NCI-H146 treated with DMSO at 0.1 percent for 48 hours (cell line): ENCODE measurements around the gene CPB2.
A peak's percentile ranks its signal among the peaks of the same experiment; 100 is the strongest.

Experiments used
- DNase-seq: peaks from one replicate; lab custom pipeline; 2025; ENCODE audit not compliant: unreplicated experiment; lab: John Stamatoyannopoulos, UW

Gene CPB2

DNA sequence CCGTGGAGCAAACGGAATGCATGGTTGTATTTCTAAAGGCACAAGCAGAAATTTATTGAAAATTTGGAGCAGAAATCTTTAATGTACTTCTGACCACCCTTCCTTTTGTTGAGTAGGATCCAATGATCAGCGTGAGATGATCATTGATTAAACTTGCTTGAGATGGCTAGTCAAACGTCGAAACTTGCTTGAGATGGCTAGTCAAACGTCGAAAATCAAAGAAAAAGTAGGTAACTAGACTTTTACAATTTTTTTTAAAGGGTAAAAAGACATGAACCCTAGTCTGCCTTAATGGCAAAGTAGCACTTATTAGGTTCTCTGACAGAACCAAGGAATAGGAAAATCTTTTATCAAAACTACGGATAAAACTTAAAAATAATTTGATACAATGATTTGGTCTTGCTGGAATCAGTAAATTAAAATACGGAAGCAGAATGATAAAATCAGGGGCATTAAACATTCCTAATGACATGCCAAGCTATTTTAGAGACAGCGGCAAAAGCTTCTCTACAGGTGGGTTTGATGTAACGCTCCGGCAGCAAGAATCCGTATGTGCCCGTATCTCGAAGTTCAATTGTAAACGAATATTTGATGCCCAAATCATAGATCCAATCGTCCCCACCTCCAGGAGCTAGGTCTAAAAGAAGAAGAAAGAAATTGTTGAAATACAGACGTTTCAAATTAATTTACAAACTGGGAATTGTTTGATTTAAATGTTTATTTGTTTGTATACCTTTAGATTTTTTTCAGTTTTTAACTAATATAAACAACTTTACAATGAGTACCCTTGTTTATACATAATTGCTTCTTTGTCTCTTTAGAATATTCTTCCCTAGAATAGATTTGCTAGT lies 51.4 kb downstream of the CPB2 start:
- DNase-seq, result no peak

GRCh38 chr13:46052319-46053161 lies 52.3 kb downstream of the CPB2 start, which contains the start of gene ZC3H13:
Gene ZC3H13, minus strand, starts transcription at chr13:46052746. Its CDS starts 7,239 bp downstream, at chr13:46045507.
- DNase-seq, result peak; percentile 88

DNA sequence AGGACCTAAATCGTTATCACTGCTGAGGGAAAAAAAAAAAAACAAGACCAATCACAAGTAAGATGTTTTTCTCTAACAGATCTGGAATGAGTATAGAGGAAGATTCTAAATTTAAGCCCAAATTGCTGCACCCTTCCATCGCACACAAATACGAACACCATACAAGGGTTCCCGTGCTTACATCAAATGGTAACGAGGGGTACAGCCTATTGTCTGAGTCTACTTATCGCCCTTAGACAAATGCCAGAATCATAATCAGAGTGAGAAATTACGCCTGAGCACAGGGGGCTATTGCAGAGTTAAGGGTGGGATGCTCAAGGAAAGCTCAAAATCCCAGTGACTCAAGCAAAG lies 52.9 kb downstream of the CPB2 start:
- peak; percentile 45 for DNase-seq

DNA sequence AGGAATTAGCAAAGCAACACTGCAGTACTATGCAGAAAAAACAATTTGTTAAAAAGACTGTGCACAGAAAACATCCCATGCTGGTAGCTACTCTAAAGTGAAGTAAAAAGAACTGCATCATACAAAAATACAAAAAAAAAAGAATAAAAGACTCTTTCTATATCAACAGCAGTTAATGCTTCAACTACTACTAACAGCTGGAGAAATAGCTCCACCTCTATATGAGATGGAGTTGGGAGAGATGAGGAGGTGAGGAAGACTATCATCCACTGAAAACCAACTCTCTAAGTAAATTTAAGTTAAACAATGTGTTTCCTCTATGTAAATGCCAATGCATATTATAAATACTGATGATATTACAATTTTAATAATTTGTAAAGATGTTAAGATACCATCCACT lies 54.1 kb downstream of the CPB2 start:
- DNase-seq, result no peak

- DNase-seq, result no peak
Measured at GRCh38 chr13:46045424-46045823, 59.4 kb downstream of the CPB2 start.

DNA sequence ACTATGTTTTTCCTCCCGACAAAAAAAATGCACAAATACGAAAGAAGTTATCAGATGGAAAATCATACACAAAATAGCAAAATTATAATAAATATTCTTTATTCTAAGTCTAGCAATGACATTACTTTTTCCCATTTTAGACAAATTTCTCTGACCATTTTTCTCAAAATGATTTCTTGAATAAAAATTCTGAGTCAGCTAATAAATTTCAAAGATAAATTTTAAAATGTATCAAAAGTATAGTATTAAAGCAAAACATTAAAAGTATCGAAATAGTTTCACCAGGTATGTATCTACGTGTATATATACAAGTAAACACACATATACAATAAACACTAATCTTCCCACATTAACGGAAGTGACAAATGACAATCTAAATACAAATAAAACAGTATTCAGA lies 61.2 kb downstream of the CPB2 start:
- no peak for DNase-seq

- no peak for DNase-seq
Measured at GRCh38 chr13:46041419-46041839, 63.4 kb downstream of the CPB2 start.

DNA sequence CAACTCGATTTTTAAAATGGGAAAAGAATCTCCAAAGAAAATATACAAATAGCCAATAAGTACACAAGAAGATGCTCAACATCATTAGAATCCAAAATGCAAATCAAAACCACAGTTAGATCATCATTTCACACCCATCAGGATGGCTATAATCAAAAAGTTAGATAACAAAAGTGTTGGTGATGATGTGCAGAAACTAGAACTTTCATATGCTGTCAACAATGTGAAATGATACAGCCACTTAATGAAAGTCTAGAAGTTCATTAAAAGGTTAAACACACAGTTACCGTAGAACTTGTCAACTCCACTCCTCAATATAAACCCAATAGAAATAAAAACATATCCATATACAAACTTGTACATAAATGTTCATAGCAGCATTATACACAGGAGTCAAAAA lies 64.1 kb downstream of the CPB2 start:
- no peak for DNase-seq

- DNase-seq, result no peak
Measured at GRCh38 chr13:46039411-46040182, 65.2 kb downstream of the CPB2 start.

GRCh38 chr13:46038296-46038695 lies 66.5 kb downstream of the CPB2 start:
- DNase-seq, result no peak

DNA sequence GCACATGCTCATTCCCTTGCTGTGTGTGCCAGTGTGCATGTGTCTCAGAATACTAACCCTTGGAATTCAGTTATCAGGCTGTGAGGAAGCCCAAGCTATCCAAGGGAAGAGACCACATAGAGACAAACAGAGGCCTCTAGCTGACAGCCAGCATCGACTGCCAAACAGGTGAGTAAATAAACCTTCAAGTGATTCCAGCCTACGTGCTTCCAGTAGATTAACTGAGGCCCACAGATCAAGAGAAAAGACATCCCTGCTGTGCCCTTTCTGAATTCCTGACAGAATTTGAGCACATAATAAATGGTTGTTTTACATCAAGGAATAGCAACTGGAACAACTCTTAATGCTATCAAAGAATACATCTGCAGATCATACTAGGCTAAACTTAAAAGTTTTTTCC lies 69.8 kb downstream of the CPB2 start:
- peak; percentile 87 for DNase-seq

- no peak for DNase-seq
Measured at GRCh38 chr13:46032341-46032740, 72.5 kb downstream of the CPB2 start.

- DNase-seq, result no peak
Measured at GRCh38 chr13:46031581-46032263, 73.1 kb downstream of the CPB2 start.

DNA sequence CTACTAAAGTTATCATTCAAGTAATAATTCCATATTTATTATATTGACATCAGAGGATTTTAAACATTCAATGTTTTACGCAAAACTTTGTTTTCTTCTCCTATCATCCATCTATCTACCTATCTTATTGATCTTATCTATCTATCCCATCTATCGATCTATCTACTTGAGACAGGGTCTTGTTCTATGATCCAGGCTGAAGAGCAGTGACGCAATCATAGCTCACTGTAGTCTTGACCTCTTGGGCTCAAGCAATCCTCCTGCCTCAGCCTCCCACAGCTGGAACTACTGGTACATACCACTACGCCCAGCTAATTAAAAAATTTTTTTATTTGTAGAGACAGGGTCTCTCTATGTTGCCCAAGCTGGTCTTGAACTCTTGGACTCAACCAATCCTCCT lies 79.7 kb downstream of the CPB2 start:
- DNase-seq, result no peak

GRCh38 chr13:46022481-46022880 lies 82.4 kb downstream of the CPB2 start:
- DNase-seq, result no peak

GRCh38 chr13:46016216-46016615 lies 88.6 kb downstream of the CPB2 start:
- DNase-seq, result no peak

DNA sequence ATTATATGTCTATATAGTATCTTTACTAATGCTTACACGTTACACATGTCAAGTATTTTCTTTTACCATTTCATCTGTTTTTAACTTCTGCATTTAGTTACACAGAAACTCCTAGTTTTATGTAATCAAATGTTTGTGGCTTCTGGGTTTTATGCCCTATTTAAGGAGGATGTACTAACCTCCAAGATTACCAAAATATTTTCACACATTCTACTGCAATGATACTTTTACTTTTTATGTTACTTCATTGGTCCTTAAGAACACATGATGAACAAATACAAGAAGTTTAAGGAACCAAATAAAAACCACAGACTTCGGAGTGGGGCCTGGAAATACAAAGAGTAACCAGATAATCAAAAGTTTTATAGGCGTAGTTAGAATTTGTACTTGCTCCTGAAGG lies 89.5 kb downstream of the CPB2 start:
- no peak for DNase-seq

DNA sequence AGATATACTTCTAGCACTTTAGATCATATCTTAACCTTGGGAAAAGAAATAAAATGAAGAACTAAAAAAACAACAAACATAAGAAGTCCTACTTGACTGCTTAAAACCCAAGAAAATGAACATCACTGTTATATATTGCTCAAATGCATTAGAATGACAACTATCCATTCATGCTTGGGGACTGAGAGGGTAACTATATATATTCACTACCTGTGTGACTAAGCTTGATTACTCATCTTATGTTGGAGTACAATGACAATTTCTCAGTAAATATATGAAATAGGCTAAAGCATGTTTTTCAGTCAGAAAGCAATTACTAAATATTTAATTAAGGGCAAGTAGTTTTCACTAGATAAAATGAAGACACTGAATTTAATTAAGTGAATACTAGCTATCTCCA lies 92.4 kb downstream of the CPB2 start:
- DNase-seq, result no peak

DNA sequence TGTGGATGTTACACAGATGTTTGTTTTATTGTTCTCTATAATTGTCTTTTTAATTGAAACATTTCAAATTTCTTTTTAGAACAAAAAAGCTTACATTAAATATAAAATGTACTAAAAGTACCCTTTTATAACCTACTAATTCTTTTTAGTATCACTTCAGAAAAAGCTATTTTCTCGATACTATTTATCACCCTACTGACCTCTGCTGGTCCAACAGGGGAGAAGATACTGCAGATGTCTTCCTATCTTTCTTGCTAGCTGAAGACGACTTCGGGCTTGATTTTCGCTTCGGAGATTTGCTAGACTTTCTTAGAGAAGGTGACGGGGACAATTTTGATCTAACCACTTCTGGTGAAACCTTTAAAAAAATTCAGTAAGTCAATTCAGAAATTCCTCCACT lies 94.7 kb downstream of the CPB2 start:
- no peak for DNase-seq

GRCh38 chr13:46008631-46009030 lies 96.2 kb downstream of the CPB2 start:
- no peak for DNase-seq
